ENCODE results near the gene CLIC5.

CLIC5 gene

DNA sequence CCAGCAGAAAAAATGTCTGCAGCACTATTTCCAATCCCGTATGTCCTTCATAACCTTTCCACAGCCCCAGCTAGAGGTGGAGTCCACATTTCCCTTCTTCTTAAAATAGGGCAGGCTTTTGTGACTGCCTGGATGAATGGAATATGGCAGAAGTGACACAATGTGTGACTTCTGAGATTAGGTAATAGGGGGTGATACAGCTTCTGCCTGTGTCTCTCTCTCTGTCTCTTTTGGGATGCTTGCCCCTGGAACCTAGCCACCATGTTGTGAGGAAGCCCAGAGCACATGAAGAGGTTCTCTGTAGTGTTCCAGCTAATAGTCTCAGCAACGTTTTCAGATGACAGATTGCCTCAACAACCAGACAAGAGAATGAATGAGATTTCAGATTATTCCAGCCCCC, 51.4 kb downstream of the CLIC5 start:
- DNase-seq: no peak

GRCh38 chr6:45963896-45964295, 51.8 kb downstream of the CLIC5 start:
- no peak for DNase-seq

GRCh38 chr6:45961125-45961524, 54.5 kb downstream of the CLIC5 start:
- DNase-seq: no peak

DNA sequence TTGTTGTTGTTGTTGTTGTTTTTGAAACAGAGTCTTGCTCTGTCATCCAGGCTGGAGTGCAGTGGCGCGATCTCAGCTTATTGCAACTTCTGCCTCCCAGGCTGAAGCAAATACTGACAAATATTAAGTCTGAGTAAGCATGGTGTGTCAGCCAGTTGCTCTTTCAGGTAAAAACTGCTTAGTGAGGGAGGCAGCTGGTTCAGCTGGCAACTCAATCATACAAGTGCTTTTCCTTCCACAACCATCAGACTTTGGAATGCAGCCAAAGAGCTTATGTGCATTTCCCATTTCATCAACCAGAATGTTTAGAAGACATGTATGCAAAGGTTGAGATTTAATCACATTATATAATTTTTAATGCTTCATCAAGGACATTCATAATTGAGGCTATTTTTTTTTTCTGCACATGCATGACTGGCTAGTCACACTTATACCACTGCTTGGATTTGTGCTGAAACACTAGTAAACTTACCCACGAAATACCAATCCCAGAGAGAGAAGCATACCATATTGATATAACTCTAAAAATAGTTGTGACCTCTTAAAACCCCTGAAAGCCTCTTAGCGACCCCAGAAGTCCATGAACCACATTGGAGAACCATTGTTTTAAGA, 56.0 kb downstream of the CLIC5 start:
- peak; percentile 62 for DNase-seq

- DNase-seq: no peak
Measured at GRCh38 chr6:45956663-45957062, 59.0 kb downstream of the CLIC5 start.

GRCh38 chr6:45956176-45956575, 59.5 kb downstream of the CLIC5 start:
- no peak for DNase-seq

- no peak for DNase-seq
Measured at GRCh38 chr6:45955597-45955996, 60.1 kb downstream of the CLIC5 start.

DNA sequence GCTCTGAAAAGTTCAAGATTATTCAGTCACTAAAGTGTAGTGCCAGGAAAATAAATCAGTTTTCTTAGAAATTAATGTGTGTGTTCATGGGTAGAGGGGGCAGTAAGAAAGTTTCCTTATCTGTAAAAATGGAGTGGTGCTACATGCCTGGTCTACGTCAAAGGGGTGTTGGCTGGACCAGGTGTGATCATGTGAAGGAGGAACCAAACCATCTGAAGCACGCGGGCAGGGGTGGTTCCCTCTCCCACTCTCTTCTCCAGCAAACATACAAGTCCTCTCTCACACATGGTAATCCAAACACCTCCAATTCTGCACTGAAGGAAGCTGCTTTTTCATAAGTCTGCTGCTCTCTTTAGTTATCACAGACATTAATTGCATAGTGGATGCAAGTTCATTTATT, 63.1 kb downstream of the CLIC5 start:
- DNase-seq: no peak

DNA sequence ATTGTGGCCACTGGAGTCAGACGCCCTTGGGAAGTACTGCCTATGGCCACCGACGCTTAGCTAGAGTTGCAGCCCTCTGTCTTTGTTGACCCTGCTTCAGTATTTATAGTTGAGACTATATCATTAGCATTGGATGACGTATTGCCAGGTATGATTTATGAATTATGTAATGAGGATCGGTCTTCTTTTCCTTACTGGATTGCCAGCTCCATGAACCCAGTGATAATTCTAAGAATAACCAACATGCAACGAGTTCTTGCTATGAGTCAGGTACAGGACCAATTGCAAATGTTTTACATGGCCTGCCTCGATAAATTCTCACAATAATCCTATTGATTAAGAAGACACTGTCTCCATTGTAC, 63.5 kb downstream of the CLIC5 start:
- no peak for DNase-seq

GRCh38 chr6:45951321-45952167, 64.1 kb downstream of the CLIC5 start:
- DNase-seq: peak; percentile 46

GRCh38 chr6:45949256-45949655, 66.4 kb downstream of the CLIC5 start:
- DNase-seq: no peak

DNA sequence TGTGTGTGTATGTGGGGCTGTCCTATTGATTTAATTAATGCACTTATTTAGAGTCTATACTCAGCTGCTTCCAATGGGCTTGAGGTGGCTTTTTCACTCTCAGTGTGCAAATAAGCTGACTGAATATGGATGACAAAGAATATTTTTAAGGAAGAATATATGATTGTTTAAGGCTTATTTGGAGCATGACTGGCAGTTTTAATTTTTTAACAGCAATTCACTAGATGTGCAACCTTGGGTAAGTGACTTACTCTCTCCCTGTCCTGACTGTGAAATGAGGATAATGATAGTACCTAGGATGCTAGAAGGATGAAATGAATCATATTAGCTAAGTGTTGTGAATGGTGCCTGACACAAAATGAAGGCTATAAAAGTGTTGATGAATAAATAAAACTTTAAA, 67.9 kb downstream of the CLIC5 start:
- no peak for DNase-seq

DNA sequence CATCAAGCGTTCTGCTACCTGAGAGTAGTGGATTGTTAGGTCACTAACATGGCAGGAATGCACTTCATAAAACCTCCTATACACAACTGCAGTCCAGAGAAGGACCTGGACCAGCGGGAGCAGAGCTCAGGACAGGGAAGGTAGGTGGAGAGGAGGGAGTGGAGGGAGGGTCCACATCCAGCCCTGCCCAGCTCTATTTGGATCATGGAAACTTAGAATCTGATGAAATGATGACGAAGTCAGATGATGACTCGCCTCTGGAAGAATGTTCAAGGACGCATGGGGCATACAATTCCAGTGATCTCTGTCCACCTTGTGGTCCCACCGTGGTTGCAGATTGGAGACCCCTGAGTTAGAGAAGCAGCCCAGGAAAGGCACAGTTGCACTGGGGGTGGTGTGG, 68.8 kb downstream of the CLIC5 start:
- peak; percentile 67 for DNase-seq

- peak; percentile 94 for DNase-seq
Measured at GRCh38 chr6:45946352-45946751, 69.3 kb downstream of the CLIC5 start.

DNA sequence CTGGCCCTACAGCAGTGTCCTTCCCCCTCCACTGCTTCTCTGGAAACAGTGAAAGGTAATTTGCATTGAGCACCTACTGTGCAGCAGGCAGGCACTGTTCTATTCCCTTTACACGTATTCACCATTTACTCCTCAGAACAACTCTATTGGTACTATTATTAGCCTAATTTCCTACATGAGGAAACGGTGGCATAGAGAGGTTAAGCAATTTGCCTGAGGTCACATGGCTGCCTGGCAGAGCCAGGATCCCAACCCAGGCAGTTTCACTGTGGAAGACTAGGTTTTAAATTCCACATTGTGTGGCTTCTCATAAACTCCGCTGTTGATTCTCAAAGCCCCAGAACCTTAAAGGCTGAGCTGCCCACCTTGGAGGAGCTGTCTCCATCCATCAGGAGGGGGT, 72.7 kb downstream of the CLIC5 start:
- DNase-seq: no peak

DNA sequence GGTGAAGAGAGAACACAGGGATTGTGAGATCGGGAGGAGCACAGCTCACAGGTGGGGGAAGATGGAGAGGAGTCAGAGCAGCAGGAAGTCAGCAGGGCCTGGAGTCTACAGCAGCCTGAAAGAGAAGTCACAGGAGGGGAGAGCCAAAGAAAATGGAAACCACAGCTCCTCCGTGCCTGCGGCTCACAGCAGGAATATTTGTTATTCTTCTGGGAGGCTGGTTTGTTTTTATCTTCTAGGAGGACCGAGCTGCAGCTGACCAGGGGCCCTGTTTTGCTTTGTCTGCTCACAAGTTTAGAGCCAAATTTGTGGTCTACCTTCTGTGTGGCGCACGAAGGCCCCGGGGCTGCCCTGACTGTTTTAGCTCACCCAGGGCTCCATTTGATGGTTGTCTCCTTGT, 81.8 kb downstream of the CLIC5 start:
- DNase-seq: peak; percentile 65

DNA sequence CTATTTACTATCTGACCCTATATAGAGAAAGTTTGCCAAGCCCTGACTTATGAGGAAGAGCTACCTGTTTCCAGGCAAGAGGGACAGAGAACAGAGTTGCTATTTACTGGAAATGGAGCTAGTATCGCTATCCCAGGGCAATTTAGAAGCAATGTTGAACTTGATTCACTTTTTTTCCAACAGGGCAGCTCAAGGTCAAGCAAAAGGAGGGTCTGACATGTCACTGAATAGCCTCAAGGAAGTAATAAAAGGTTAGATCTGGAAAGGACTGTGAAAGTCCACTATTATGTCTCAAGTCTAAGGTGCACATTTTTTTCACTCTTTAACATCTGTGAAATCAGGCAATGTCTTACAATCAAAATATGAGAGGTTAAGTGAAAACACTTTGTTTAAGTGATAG, 84.4 kb downstream of the CLIC5 start:
- DNase-seq: no peak

- peak; percentile 67 for DNase-seq
Measured at GRCh38 chr6:45930420-45931040, 85.1 kb downstream of the CLIC5 start.

DNA sequence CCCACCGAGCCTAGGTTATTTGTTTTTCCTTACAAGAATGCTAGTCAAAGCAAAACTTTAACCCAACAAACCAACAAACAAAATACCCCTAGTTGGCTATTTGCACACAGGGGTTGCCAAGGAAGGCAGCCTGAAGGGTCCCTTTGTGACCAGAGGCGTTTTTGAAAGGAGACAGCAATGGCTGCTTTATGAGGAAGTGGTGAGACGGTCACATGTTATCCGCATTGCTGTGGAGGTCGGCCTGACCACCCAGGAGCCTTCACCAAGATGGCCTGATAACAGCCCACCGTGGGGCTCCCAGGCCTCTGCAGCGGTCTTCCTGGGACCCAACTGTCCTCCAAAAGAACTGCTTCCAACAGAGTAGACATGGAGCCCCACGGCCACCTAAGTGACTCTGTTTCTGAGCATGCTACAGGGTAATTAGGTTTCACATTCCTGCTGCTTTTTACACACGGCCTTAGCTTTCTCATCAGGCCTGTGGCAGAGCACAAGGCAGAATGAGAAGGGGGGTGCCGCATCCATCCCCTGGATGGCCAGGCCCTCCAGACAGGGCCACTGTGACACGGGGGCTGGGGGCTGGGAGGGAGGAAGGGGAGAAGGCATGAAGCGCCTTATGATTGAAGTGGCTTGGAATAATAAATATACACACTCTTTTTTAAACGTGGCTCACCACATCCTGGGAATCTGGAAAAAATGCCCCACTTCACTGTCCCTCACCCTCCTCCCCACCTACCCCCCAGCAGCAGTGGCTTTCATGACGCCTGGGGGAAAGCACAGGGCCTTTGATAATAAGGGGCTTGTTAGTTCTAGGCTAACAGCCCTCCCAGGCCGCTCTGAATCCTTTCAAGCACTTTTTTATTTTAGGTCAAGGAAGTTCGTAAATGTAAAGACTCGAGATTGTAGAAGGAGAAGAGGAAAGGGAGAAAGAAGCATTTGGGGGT, 86.0 kb downstream of the CLIC5 start:
- DNase-seq: no peak

- DNase-seq: no peak
Measured at GRCh38 chr6:45928721-45929305, 86.8 kb downstream of the CLIC5 start.

GRCh38 chr6:45927421-45928320, 88.0 kb downstream of the CLIC5 start:
- no peak for DNase-seq
